ENCODE data around the gene C2orf49. TPM values are rescaled to one million over a fixed set of nuclear protein-coding genes. Genes with fewer than 3 reads are reported as not detected.

Gene C2orf49
- total and polyA plus RNA-seq, 2 of the 8 experiments (the other 6 are each of a cell fraction or from before 2014, with no cell fraction given), result 5.6 to 19.9 TPM

- TF ChIP-seq, protein P1, sequence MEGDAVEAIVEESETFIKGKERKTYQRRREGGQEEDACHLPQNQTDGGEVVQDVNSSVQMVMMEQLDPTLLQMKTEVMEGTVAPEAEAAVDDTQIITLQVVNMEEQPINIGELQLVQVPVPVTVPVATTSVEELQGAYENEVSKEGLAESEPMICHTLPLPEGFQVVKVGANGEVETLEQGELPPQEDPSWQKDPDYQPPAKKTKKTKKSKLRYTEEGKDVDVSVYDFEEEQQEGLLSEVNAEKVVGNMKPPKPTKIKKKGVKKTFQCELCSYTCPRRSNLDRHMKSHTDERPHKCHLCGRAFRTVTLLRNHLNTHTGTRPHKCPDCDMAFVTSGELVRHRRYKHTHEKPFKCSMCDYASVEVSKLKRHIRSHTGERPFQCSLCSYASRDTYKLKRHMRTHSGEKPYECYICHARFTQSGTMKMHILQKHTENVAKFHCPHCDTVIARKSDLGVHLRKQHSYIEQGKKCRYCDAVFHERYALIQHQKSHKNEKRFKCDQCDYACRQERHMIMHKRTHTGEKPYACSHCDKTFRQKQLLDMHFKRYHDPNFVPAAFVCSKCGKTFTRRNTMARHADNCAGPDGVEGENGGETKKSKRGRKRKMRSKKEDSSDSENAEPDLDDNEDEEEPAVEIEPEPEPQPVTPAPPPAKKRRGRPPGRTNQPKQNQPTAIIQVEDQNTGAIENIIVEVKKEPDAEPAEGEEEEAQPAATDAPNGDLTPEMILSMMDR (IDR thresholded peaks at IDR 0.05; ENCODE audit: control extremely low read depth in 1 of 3, insufficient read depth in 1 of 3, low read depth in 1 of 3, low read length in 3 of 3), result peak; percentile 31 to 71 (median 71)
These were observed 42.4 kb upstream of the C2orf49 start (continued) for GRCh38 chr2:105294844-105295481.

Measured in H1 (cell line).